MM.1S (cell line): Measurements from ENCODE around the gene ZDHHC11.

Experiments
- DNase-seq: peaks from one replicate; pipeline ENCODE4 v3.0.0-alpha.2; 2015
- H2AFZ ChIP-seq: fragments of 300-600 bp; sonication (generic); 2 replicates; pipeline ENCODE4 v1.6.0; 2016; ENCODE audit warnings: antibody characterized with exemption, low read length
- H3F3A ChIP-seq: fragments of 300-600 bp; sonication (generic); 2 replicates; pipeline ENCODE4 v1.6.1; 2016; ENCODE audit warnings: mild to moderate bottlenecking, antibody characterized with exemption, low read length, moderate library complexity, mixed read lengths; ENCODE audit not compliant: insufficient read depth
- H3K27ac ChIP-seq: fragments of 300-600 bp; sonication (generic); 2 replicates; pipeline ENCODE4 v1.5.1; 2016; ENCODE audit warnings: mild to moderate bottlenecking, low read length
- H3K27me3 ChIP-seq: fragments of 300-600 bp; sonication (generic); replicated peaks from 2 replicates; pipeline ENCODE4 v1.6.0; 2016; ENCODE audit warnings: low read length; ENCODE audit not compliant: insufficient read depth
- H3K36me3 ChIP-seq: fragments of 300-600 bp; sonication (generic); replicated peaks from 2 replicates; pipeline ENCODE4 v1.6.1; 2016; ENCODE audit warnings: mild to moderate bottlenecking, low read length, mixed read lengths; ENCODE audit not compliant: insufficient read depth
- H3K4me1 ChIP-seq: fragments of 300-600 bp; sonication (generic); 2 replicates; pipeline ENCODE4 v1.6.1; 2016; ENCODE audit warnings: low read length, mixed read lengths
- H3K4me2 ChIP-seq: fragments of 300-600 bp; sonication (generic); 2 replicates; pipeline ENCODE4 v1.6.0; 2016; ENCODE audit warnings: low read depth, low read length
- H3K4me3 ChIP-seq: fragments of 300-600 bp; sonication (generic); 2 replicates; pipeline ENCODE4 v1.5.1; 2016; ENCODE audit warnings: low read length, mixed read lengths
- H3K79me2 ChIP-seq: fragments of 300-600 bp; sonication (generic); 2 replicates; pipeline ENCODE4 v1.6.1; 2016; ENCODE audit warnings: mixed run types, low read length, mixed read lengths
- H3K9ac ChIP-seq: fragments of 300-600 bp; sonication (generic); 2 replicates; pipeline ENCODE4 v1.6.1; 2016; ENCODE audit warnings: low read length, mixed read lengths
- H3K9me2 ChIP-seq: fragments of 300-600 bp; sonication (generic); replicated peaks from 2 replicates; pipeline ENCODE4 v1.6.1; 2016; ENCODE audit warnings: mild to moderate bottlenecking, low read length, mixed read lengths; ENCODE audit not compliant: insufficient read depth
- H3K9me3 ChIP-seq: fragments of 300-600 bp; sonication (generic); replicated peaks from 2 replicates; pipeline ENCODE4 v1.6.1; 2016; ENCODE audit warnings: mild to moderate bottlenecking, low read length, mixed read lengths; ENCODE audit not compliant: insufficient read depth
- H4K20me1 ChIP-seq: fragments of 300-600 bp; sonication (generic); 2 replicates; pipeline ENCODE4 v1.6.1; 2016; ENCODE audit warnings: mild to moderate bottlenecking, low read length, moderate library complexity, mixed read lengths; ENCODE audit not compliant: insufficient read depth
- CTCF ChIP-seq: fragments of 300-600 bp; sonication (generic); IDR thresholded peaks from 2 replicates; pipeline ENCODE4 v1.5.1; 2016; ENCODE audit warnings: antibody characterized with exemption, low read length, mixed read lengths
- EZH2 ChIP-seq: fragments of 300-600 bp; sonication (generic); optimal IDR thresholded peaks from 2 replicates; pipeline ENCODE3; 2017; ENCODE audit warnings: low read depth, mild to moderate bottlenecking, antibody characterized with exemption, low read length, mixed read lengths
- EZH2phosphoT487 ChIP-seq: fragments of 300-600 bp; sonication (generic); IDR thresholded peaks from 2 replicates; pipeline ENCODE4 v1.6.1; 2018; ENCODE audit warnings: antibody characterized with exemption, low read length

The ZDHHC11 gene

GRCh38 chr5:865168-865521, 14.4 kb upstream of the ZDHHC11 start:
- no peak overlapping the region for H2AFZ ChIP-seq
- no peaks in the 10 kb centered on the region for H3K27me3 ChIP-seq
- no peaks in the 10 kb centered on the region for H3K4me1 ChIP-seq
- no peak overlapping the region for H3K4me2 ChIP-seq
- H3K9me2 ChIP-seq = no peaks in the 10 kb centered on the region
- no peak for DNase-seq
- H3K9me3 ChIP-seq = no peaks in the 10 kb centered on the region
- H4K20me1 ChIP-seq = no peaks in the 10 kb centered on the region
- H3K36me3 ChIP-seq = no peaks in the 10 kb centered on the region
- no peaks in the 10 kb centered on the region for H3F3A ChIP-seq
- H3K9ac ChIP-seq = no peak overlapping the region
- no peak overlapping the region for H3K27ac ChIP-seq
- no peak overlapping the region for H3K4me3 ChIP-seq
- TF ChIP-seq EZH2phosphoT487 (no peak), EZH2 (no peak), CTCF (no peak)
- no peaks in the 10 kb centered on the region for H3K79me2 ChIP-seq

- Histone ChIP-seq H3K4me2 (no peak overlapping the region), H3K9me2 (no peaks in the 10 kb centered on the region), H3K9me3 (no peaks in the 10 kb centered on the region), H3K79me2 (no peaks in the 10 kb centered on the region), H3K4me3 (no peak overlapping the region), H3F3A (no peaks in the 10 kb centered on the region), H3K27ac (no peak overlapping the region), H4K20me1 (no peaks in the 10 kb centered on the region), H2AFZ (no peak overlapping the region), H3K27me3 (no peaks in the 10 kb centered on the region), H3K4me1 (no peaks in the 10 kb centered on the region), H3K36me3 (no peaks in the 10 kb centered on the region), H3K9ac (no peak overlapping the region)
- TF ChIP-seq EZH2 = no peak
- TF ChIP-seq CTCF = no peak
- TF ChIP-seq EZH2phosphoT487 = no peak
- DNase-seq = no peak
Measured at GRCh38 chr5:864492-865167, 13.8 kb upstream of the ZDHHC11 start.

DNA sequence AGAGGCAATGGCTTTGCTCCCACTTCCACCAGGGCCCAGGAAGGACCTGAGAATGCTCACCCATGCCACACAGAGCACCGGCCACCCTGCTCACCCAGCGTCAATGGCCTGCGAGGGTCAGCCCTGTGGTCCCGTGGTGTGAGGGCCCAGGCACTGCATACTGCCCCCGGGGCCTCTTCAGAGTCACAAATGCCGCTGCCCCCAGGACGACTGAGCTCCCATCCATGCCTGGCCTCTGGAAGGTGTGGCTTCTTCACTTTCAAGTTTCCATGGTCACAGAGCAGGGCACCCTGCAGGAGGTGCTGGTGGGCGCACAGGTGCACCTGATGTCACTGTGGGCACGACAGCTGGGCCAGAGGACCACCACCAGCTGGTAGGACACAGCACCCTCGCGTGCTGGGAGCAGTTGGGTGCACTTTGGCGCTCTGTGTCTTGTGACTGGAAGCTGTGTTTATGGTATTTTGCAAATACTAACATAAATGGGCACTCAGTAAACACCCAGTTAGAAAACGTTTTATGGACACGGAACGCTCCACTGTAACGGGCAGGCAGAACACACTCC, 12.5 kb upstream of the ZDHHC11 start:
- no peak for DNase-seq
- H3K9me2 ChIP-seq = no peaks in the 10 kb centered on the region
- no peak overlapping the region for H3K27ac ChIP-seq
- no peak overlapping the region for H3K9ac ChIP-seq
- no peaks in the 10 kb centered on the region for H3K4me1 ChIP-seq
- H3F3A ChIP-seq = no peaks in the 10 kb centered on the region
- no peak for TF ChIP-seq EZH2
- no peak for TF ChIP-seq EZH2phosphoT487
- no peak for TF ChIP-seq CTCF
- H3K4me2 ChIP-seq = no peak overlapping the region
- H4K20me1 ChIP-seq = no peaks in the 10 kb centered on the region
- H2AFZ ChIP-seq = no peak overlapping the region
- no peaks in the 10 kb centered on the region for H3K79me2 ChIP-seq
- no peaks in the 10 kb centered on the region for H3K36me3 ChIP-seq
- no peaks in the 10 kb centered on the region for H3K9me3 ChIP-seq
- H3K27me3 ChIP-seq = no peaks in the 10 kb centered on the region
- no peak overlapping the region for H3K4me3 ChIP-seq
